Type B pancreatic cell (in vitro differentiated cells): ENCODE data around the gene ST14. TPM values are rescaled to one million over a fixed set of nuclear protein-coding genes. Genes with fewer than 3 reads are reported as not detected.

Experiments
- DNase-seq: peaks from one replicate; pipeline ENCODE4 v3.0.0; 2021; ENCODE audit warnings: mixed read lengths; ENCODE audit not compliant: unreplicated experiment; ENCODE audit errors: extremely low spot score
- H3K27ac Mint-ChIP-seq: 2 replicates; pipeline ENCODE4 v1.8.0; 2021; ENCODE audit warnings: mild to moderate bottlenecking, mixed read lengths
- H3K27me3 Mint-ChIP-seq: 2 replicates; pipeline ENCODE4 v1.8.0; 2021; ENCODE audit warnings: mixed read lengths
- H3K36me3 Mint-ChIP-seq: 2 replicates; pipeline ENCODE4 v1.8.0; 2021; ENCODE audit warnings: mixed read lengths
- H3K4me1 Mint-ChIP-seq: one replicate; pipeline ENCODE4 v1.8.0; 2021; ENCODE audit warnings: mixed read lengths; ENCODE audit not compliant: unreplicated experiment
- H3K4me3 Mint-ChIP-seq: 2 replicates; pipeline ENCODE4 v1.8.0; 2021; ENCODE audit warnings: mild to moderate bottlenecking, mixed read lengths
- H3K9me3 Mint-ChIP-seq: 2 replicates; pipeline ENCODE4 v1.8.0; 2021; ENCODE audit warnings: mixed read lengths
- total RNA-seq: library from RNA; stranded (reverse); gene quantifications from 2 replicates; pipeline ENCODE4 v1.2.1, GENCODE V29; 2021; ENCODE audit warnings: low replicate concordance
- TF ChIP-seq, protein P1 (sequence below): fragments of 200-600 bp; sonication (generic); conservative IDR thresholded peaks from 2 replicates; pipeline ENCODE4 v1.5.0; 2021; ENCODE audit warnings: antibody characterized with exemption, mild to moderate bottlenecking

ST14 gene
- total RNA-seq, 1 donor from 2014 or later, result 71.7 TPM

DNA sequence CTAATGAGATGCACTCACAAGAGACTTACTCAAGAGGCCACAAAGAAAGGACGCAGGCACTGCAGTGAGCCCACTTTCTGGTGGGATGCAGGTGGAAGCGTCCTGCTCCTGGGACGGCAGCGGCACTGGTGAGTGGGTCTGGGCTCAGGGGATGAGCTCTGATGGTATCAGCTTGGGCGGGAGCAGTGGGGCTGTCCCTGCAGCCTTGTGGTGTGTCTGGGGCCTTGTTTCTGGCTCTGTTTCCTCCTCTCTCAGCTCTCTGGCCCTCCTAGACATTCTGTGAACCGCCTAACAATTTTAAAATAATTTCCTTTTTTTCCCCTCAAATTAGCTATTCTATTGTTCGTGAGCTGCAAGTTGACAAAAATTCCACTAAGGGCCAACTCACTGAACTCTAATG, 8.8 kb upstream of the ST14 start:
- Mint-ChIP-seq H3K27ac (no peak overlapping the region), H3K4me3 (no peak overlapping the region), H3K9me3 (no peaks in the 10 kb centered on the region), H3K27me3 (no peaks in the 10 kb centered on the region), H3K36me3 (no peaks in the 10 kb centered on the region), H3K4me1 (peaks cover 11% of the 10 kb centered on the region)
- DNase-seq, result no peak
- TF ChIP-seq, protein P1, sequence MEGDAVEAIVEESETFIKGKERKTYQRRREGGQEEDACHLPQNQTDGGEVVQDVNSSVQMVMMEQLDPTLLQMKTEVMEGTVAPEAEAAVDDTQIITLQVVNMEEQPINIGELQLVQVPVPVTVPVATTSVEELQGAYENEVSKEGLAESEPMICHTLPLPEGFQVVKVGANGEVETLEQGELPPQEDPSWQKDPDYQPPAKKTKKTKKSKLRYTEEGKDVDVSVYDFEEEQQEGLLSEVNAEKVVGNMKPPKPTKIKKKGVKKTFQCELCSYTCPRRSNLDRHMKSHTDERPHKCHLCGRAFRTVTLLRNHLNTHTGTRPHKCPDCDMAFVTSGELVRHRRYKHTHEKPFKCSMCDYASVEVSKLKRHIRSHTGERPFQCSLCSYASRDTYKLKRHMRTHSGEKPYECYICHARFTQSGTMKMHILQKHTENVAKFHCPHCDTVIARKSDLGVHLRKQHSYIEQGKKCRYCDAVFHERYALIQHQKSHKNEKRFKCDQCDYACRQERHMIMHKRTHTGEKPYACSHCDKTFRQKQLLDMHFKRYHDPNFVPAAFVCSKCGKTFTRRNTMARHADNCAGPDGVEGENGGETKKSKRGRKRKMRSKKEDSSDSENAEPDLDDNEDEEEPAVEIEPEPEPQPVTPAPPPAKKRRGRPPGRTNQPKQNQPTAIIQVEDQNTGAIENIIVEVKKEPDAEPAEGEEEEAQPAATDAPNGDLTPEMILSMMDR, result no peak

DNA sequence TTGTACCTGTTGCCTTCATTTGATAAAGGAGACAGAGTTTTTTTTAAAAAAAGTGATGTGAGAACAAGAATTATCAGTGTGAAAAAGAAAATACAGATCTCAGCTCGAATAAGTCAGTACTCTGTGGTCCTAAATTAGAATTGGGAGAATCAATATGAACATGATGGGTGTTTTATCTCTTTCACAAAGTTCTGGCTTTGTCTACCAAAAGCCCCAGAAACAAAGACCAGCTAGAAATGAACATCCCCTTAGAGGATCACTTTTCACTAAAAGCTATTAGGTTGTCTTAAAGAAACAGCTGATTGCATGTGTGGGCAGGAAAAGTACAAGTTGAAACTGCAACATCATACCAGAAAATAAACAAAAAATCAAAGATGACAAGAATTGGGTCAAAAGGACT, 8.4 kb upstream of the ST14 start:
- Mint-ChIP-seq H3K4me3 (no peak overlapping the region), H3K27ac (no peak overlapping the region), H3K9me3 (no peaks in the 10 kb centered on the region), H3K36me3 (no peaks in the 10 kb centered on the region), H3K27me3 (no peaks in the 10 kb centered on the region), H3K4me1 (peaks cover 9% of the 10 kb centered on the region)
- TF ChIP-seq, protein P1, result no peak
- no peak for DNase-seq

DNA sequence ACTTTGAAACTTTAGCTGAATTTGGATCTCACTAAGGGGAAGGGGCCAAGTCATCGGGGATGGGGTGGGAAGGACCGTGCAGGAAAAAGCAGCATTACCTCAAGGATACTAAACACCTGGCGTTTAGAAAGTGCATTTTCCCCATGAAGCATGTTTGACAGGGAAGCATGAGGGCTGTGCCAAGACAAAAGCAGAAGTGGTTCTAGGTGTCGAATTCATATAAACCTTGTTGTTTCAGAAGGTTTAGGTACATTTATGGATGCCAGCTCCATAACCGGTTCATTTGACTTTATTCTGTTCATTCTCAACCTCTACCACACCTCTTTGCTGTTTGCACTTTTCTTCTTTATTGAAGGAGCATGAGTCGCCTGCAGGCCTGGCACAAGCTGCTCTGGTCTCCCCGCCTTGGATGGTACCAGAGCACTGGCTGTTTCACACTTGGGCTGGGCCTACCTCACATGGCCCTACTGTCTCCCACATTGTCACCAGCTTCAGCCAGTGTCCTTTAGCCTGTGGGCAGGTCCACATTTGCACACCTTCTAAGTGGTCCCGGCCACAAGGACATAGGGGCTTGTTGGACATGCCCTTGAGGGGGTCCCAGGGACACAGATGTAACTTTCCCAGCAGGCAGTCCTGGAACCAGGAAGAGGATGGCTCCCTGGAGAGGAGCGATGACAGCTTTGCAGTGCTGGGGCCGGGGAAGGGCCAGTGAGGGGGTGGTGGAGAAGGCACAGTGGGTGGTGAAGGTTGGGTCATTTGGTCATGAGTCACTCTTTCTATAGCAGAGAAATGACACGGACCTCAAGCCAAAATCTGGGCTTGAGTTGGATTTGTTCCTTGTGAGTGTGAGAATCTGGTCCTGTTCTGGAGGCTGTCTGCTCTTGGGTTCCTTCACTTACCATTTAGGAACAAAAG, 3.2 kb upstream of the ST14 start:
- H3K9me3 Mint-ChIP-seq, result no peaks in the 10 kb centered on the region
- TF ChIP-seq, protein P1, result no peak
- H3K4me1 Mint-ChIP-seq, result peaks cover 16% of the 10 kb centered on the region
- no peak for DNase-seq
- H3K27me3 Mint-ChIP-seq, result peaks cover 37% of the 10 kb centered on the region
- H3K27ac Mint-ChIP-seq, result no peak overlapping the region
- peaks cover under 1% of the 10 kb centered on the region for H3K36me3 Mint-ChIP-seq
- no peak overlapping the region for H3K4me3 Mint-ChIP-seq

DNA sequence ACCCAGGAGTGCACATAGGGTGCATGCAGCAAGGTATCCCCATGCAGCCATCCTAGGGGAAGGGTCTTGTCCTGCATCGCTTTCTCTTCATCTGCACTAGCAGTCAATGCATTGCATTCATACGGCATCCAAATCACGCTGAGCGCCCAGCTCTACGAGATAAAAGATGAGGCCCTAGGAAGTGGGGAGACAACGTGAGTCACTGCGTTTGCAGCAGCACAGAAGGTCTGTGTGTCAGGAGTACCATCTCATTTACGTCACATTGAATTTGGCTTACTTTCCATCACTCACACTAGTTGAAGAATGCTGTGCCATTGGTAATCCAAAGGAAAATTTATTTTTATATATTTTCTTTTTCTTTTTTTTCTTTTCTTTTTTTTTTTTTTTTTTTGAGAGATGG, 2.5 kb upstream of the ST14 start:
- peaks cover 20% of the 10 kb centered on the region for H3K4me1 Mint-ChIP-seq
- H3K36me3 Mint-ChIP-seq, result peaks cover 4% of the 10 kb centered on the region
- H3K4me3 Mint-ChIP-seq, result no peak overlapping the region
- H3K27ac Mint-ChIP-seq, result no peak overlapping the region
- no peak for DNase-seq
- H3K9me3 Mint-ChIP-seq, result no peaks in the 10 kb centered on the region
- peaks cover 43% of the 10 kb centered on the region for H3K27me3 Mint-ChIP-seq
- TF ChIP-seq, protein P1, result no peak

GRCh38 chr11:130157840-130158239, 1.7 kb upstream of the ST14 start:
- no peak for DNase-seq
- peak overlapping the region; percentile 83 for H3K4me3 Mint-ChIP-seq
- H3K27me3 Mint-ChIP-seq, result peaks cover 49% of the 10 kb centered on the region
- peaks cover 20% of the 10 kb centered on the region for H3K4me1 Mint-ChIP-seq
- TF ChIP-seq, protein P1, result no peak
- no peaks in the 10 kb centered on the region for H3K9me3 Mint-ChIP-seq
- peaks cover 4% of the 10 kb centered on the region for H3K36me3 Mint-ChIP-seq
- no peak overlapping the region for H3K27ac Mint-ChIP-seq
